Rectal smooth muscle tissue (tissue), 1 donor: Measurements from ENCODE around the gene PALLD.

Experiments used
- H3K27ac ChIP-seq: one replicate; pipeline ENCODE4 v1.7.0; 2013; ENCODE audit warnings: low read depth, low read length, inconsistent platforms
- H3K27me3 ChIP-seq: one replicate; pipeline ENCODE4 v1.7.0; 2013; ENCODE audit warnings: low read length; ENCODE audit not compliant: control insufficient read depth, insufficient read depth
- H3K36me3 ChIP-seq: one replicate; pipeline ENCODE4 v1.7.0; 2013; ENCODE audit warnings: low read length; ENCODE audit not compliant: control insufficient read depth, insufficient read depth
- H3K4me1 ChIP-seq: one replicate; pipeline ENCODE4 v1.7.0; 2013; ENCODE audit warnings: low read length; ENCODE audit not compliant: control insufficient read depth, insufficient read depth
- H3K4me3 ChIP-seq: one replicate; pipeline ENCODE4 v1.7.0; 2013; ENCODE audit warnings: low read length
- H3K9ac ChIP-seq: one replicate; pipeline ENCODE4 v1.7.0; 2013; ENCODE audit warnings: low read length

PALLD gene

GRCh38 chr4:168631241-168632162 lies 134.7 kb downstream of the PALLD start:
- Histone ChIP-seq H3K4me3 (peak overlapping the region; percentile 90), H3K4me1 (peaks cover 5% of the 10 kb centered on the region), H3K36me3 (no peaks in the 10 kb centered on the region), H3K27ac (peak overlapping the region; percentile 72), H3K9ac (peak overlapping the region; percentile 59), H3K27me3 (no peaks in the 10 kb centered on the region)

- Histone ChIP-seq H3K27me3 (no peaks in the 10 kb centered on the region), H3K9ac (no peak overlapping the region), H3K4me3 (peak overlapping the region; percentile 90), H3K27ac (peak overlapping the region; percentile 72), H3K36me3 (no peaks in the 10 kb centered on the region), H3K4me1 (peaks cover 11% of the 10 kb centered on the region)
Observed at GRCh38 chr4:168632301-168632725, 135.5 kb downstream of the PALLD start.

- Histone ChIP-seq H3K9ac (no peak overlapping the region), H3K27ac (peak overlapping the region; percentile 72), H3K4me3 (peak overlapping the region; percentile 90), H3K36me3 (no peaks in the 10 kb centered on the region), H3K27me3 (no peaks in the 10 kb centered on the region), H3K4me1 (peaks cover 11% of the 10 kb centered on the region)
Observed at GRCh38 chr4:168633064-168633463, 136.2 kb downstream of the PALLD start.

- peak overlapping the region; percentile 72 for H3K27ac ChIP-seq
- H3K27me3 ChIP-seq, result no peaks in the 10 kb centered on the region
- no peak overlapping the region for H3K9ac ChIP-seq
- no peaks in the 10 kb centered on the region for H3K36me3 ChIP-seq
- no peak overlapping the region for H3K4me3 ChIP-seq
- peaks cover 11% of the 10 kb centered on the region for H3K4me1 ChIP-seq
Observed at GRCh38 chr4:168633496-168633895, 136.6 kb downstream of the PALLD start.

GRCh38 chr4:168634276-168634802 lies 137.5 kb downstream of the PALLD start:
- peak overlapping the region; percentile 16 for H3K27ac ChIP-seq
- no peak overlapping the region for H3K9ac ChIP-seq
- H3K27me3 ChIP-seq, result no peaks in the 10 kb centered on the region
- no peaks in the 10 kb centered on the region for H3K36me3 ChIP-seq
- peaks cover 11% of the 10 kb centered on the region for H3K4me1 ChIP-seq
- H3K4me3 ChIP-seq, result no peak overlapping the region

- Histone ChIP-seq H3K27ac (peak overlapping the region; percentile 51), H3K27me3 (no peaks in the 10 kb centered on the region), H3K36me3 (no peaks in the 10 kb centered on the region), H3K4me3 (no peak overlapping the region), H3K4me1 (peaks cover 11% of the 10 kb centered on the region), H3K9ac (no peak overlapping the region)
Observed at GRCh38 chr4:168636040-168636439, 139.2 kb downstream of the PALLD start.

- Histone ChIP-seq H3K9ac (no peak overlapping the region), H3K36me3 (no peaks in the 10 kb centered on the region), H3K4me1 (peaks cover 11% of the 10 kb centered on the region), H3K27ac (peak overlapping the region; percentile 51), H3K4me3 (no peak overlapping the region), H3K27me3 (no peaks in the 10 kb centered on the region)
Observed at GRCh38 chr4:168636506-168637196, 139.8 kb downstream of the PALLD start.

- H3K36me3 ChIP-seq, result no peaks in the 10 kb centered on the region
- no peaks in the 10 kb centered on the region for H3K27me3 ChIP-seq
- no peak overlapping the region for H3K4me3 ChIP-seq
- H3K9ac ChIP-seq, result no peak overlapping the region
- peak overlapping the region; percentile 49 for H3K27ac ChIP-seq
- H3K4me1 ChIP-seq, result peaks cover 14% of the 10 kb centered on the region
Observed at GRCh38 chr4:168637872-168638756, 141.3 kb downstream of the PALLD start.

- H3K9ac ChIP-seq, result no peak overlapping the region
- peaks cover 17% of the 10 kb centered on the region for H3K4me1 ChIP-seq
- H3K36me3 ChIP-seq, result no peaks in the 10 kb centered on the region
- H3K4me3 ChIP-seq, result no peak overlapping the region
- no peaks in the 10 kb centered on the region for H3K27me3 ChIP-seq
- no peak overlapping the region for H3K27ac ChIP-seq
Observed at GRCh38 chr4:168639914-168640313, 143.1 kb downstream of the PALLD start.

GRCh38 chr4:168641811-168642140 lies 144.9 kb downstream of the PALLD start:
- Histone ChIP-seq H3K27me3 (no peaks in the 10 kb centered on the region), H3K4me3 (no peak overlapping the region), H3K36me3 (no peaks in the 10 kb centered on the region), H3K4me1 (peaks cover 12% of the 10 kb centered on the region), H3K27ac (no peak overlapping the region), H3K9ac (no peak overlapping the region)

- H3K27ac ChIP-seq, result no peak overlapping the region
- no peak overlapping the region for H3K9ac ChIP-seq
- no peak overlapping the region for H3K4me3 ChIP-seq
- peaks cover 9% of the 10 kb centered on the region for H3K4me1 ChIP-seq
- H3K27me3 ChIP-seq, result no peaks in the 10 kb centered on the region
- no peaks in the 10 kb centered on the region for H3K36me3 ChIP-seq
Observed at GRCh38 chr4:168642591-168642990, 145.7 kb downstream of the PALLD start.
